Lung microvascular endothelial cell (primary cell): ENCODE data around the gene PRRT1B. TPM values are rescaled to one million over a fixed set of nuclear protein-coding genes. Genes with fewer than 3 reads are reported as not detected.

Source experiments
- DNase-seq, 2 donors: peaks; one replicate each; pipeline versions ENCODE4 v3.0.0 to v3.0.0-alpha.2; 2010; ENCODE audit warnings: low read depth in 2 of 2
- total RNA-seq: library from RNA; depleted of rRNA; stranded (reverse); fragments of >200 nt; gene quantifications from 2 replicates; pipeline ENCODE4 v1.2.1, GENCODE V29; 2014

The PRRT1B gene
- total RNA-seq, 1 donor from 2014 or later = not detected

DNA sequence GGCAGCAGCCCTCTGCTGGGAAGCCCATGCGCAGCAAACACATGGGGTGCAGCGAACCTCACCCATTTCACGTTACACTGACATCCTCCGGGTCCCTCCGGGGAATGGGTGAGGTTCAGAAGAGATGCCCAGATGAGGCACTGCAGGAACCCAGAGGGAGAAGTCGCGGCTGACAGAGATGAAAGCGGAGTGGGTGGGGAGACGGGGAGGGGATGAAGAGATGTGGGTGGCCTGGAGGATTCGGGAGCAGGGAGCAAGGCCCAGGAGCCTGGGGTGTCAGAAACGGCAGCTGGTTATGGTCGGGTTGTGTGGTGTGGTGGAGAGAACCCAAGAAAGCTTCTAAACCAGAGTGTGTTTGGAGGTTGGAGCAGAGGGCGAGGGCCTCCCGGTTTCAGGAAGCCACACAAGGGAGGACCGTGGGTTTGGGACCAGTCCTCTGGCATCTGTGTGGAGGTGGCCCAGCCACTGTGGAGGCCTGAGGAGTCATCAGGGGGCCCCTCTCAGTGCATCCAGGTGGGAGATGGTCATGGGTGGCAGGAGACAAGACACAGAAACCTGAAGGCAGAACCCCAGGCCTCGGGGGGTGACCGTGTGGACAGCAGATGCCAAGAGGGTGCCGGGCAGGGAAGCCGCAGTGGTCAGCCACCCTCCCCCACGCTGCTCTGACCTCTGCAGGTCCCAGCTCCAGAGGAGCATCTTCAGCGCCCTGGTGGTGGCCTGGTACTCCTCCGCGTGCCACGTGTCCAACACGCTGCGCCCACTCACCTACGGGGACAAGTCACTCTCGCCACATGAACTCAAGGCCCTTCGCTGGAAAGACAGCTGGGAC is 22.9 kb upstream of the PRRT1B start:
- DNase-seq = no peak

- no peak for DNase-seq
These were observed 22.3 kb upstream of the PRRT1B start for GRCh38 chr9:131523086-131523388.

- no peak for DNase-seq
These were observed 21.6 kb upstream of the PRRT1B start for GRCh38 chr9:131523451-131524435.

DNA sequence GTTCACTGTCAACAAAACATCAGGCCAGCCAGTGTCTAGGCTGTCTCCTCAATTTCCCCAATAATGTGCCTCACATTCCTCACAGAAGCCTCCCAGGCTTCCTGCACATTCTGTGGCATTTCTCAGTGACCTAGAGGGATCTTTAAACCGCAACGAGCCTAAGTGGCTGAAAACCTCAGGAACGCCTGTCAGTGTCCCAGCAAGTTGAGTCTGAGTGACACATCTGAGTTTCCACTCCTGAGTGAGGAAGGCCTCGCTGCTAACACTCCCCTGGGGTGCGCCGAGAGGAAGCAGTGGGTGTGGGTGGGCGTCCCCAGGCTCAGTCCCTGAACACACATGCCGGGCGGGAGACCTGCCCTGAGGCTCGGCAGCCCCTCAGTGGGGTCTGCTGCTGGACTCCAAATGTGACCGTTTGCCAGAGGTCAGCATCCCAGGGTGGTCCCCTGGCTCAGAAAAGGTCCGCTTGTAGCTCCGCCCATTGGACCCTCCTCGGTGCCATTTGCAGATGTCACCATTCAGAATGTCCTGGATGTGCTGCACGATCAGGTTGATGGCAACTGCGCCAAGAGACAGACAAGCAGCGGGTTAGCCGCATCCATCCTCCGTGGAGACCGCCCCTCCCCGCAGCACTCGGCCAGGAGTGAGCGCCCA is 20.5 kb upstream of the PRRT1B start:
- DNase-seq = no peak

DNA sequence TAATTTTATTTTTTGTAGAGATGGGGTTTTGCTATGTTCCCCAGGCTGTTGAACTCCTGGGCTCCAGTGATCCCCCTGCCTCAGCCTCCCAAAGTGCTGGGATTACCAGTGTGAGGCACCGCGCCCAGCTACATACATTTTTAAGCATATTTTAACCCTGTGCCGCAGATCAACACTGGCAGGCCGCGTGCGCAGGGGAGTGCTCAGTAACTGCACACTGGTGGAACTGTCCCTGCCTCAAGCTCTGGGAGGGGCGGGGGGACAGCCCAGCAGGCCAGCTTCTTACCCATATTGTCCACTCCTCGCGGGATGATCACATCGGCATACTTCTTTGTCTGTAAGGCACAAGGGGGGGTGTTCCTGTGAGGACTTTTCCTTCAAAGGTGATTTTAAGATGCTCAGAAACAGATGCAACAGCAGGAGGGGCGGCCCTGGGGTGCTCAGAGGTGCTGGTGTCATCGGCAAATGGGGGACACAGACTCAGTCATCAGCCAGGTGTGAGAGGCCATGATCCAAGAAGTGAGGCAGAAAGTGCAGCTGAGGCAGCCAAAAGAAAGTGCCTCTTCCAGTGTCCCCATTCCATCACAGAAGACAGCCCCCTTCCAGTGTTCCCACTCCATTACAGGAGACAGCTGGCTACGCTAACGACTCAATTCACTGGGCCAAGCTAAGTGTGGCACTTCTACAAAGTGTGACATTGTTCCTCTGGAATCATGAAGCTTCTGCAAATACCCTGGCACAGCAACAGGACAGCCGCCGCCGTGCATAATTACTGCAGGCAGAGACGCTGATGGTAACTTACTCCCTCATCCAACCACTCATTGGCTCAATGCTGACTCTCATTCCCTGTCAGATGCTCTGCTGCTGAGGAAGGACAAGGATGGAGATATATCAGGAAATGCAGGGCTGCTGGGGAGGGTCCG is 19.4 kb upstream of the PRRT1B start:
- no peak for DNase-seq

GRCh38 chr9:131528186-131528585 is 17.1 kb upstream of the PRRT1B start:
- no peak for DNase-seq

GRCh38 chr9:131528886-131529505 is 16.3 kb upstream of the PRRT1B start:
- DNase-seq = no peak

DNA sequence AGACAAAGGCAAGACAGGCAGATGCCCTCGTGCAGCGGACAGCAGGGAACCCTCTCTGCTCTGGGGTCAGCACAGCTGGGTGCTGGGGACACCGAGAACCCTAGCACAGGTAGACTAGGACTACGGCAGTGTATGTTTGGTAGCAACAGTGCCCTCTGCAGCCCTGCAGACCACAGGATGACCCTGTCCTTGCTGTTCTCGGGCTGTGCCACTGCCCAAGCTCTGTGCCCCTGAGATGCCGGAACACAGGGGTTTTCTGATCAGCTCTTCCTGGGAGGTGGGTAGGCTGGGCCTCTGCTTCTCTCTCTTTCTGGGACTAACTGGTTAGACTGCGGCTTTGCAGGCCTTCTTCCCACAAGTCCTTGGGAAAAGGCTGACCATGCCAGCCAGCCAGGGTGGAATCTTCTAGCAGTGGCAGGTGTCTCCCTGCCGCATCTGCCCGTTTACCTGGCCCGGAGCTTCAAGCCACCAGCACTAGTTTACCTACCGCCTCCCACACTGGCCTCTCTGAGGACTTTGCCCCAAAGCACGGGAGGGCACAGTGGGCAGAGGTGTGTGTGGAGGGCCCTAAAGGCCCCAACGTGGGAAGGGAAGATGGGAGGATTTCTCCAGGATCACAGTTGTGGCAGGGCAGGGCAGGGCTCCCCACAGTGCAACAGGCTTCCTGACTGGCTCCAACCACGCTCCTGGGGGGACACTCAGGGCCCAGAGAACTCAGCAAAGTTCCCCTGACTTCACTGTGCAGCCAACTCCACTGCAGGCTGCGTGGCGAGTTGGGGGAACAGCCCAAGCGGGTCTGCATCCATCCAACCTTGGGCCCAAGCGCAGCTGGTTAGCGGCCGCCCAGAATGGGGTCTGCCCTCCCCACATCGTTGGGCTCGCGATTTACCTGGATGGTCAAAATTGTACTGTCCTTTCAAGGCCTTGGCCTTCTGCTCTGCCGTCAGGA is 15.5 kb upstream of the PRRT1B start:
- no peak for DNase-seq

- DNase-seq = peak; percentile 34 to 56
These were observed 14.8 kb upstream of the PRRT1B start for GRCh38 chr9:131530546-131530919.

DNA sequence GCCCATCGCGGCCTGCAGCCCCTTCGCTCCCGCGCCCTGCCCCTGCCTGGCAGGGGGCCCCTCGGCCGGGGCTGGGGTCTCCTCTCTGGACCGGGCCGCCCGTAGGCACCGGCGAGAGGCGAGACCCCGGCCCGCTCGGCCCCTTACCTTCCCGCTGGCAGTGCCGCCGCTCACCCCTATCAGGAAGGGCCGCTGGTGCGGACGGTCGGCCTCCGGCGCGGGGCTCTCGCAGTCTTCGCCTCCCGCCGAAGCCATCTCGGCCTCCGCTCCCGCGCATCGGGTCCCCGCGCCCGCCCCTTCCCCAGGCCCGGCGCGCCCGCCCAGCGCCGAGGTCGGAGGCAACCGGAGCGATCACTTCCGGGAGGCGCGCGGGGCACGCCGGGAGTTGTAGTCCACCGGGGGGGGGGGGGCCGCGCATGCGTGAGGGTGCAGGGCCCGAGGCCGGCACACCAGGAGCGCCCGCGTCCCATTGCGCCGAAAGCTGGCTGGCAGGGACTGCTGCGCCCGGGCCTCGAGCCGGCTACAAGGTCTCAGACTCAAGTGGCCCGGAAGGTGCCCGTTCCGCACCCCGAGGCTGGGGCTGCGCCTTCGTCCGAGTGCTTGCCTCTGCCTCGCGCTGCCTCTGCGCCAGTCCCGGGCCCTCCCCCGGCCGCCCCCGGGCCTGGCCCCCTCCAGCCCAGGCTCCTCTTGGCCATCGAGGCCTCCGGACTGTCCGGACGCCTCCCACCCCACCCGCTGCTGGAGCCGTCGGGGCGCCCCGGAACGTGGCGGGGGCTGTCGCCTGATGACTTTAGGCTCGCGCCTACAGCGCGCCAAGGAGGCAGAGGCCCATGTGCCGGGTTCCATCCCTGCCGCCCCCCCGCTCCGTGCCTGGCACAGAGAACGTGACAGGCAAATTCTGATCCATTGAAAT is 14.1 kb upstream of the PRRT1B start, which contains the start of gene UCK1:
TSS of gene UCK1 (minus strand) at position 344 of the 913 bp plus-strand sequence. CDS start at position 255, 89 bp downstream.
- peak; percentile 82 to 89 for DNase-seq

- no peak for DNase-seq
These were observed 10.5 kb upstream of the PRRT1B start for GRCh38 chr9:131534721-131535237.

DNA sequence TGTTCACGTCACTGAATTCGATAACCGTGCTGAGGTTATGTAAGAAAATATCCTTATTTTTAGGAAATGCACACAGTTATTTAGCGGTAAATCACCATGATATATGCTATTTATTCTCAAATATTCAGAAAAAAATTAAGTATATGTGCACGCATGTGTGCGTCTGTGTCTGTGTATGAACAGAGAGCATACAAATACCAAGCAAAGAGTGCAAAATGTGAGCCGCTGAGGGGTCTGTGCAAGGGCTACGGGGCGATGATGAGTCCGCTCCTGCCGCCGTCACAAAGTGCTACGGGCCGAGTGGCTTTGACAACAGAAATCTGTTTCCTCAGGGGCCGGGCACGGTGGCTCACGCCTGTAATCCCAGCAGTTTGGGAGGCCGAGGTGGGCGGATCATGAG is 7.4 kb upstream of the PRRT1B start:
- DNase-seq = no peak

GRCh38 chr9:131539223-131539923 is 6.0 kb upstream of the PRRT1B start:
- no peak for DNase-seq

GRCh38 chr9:131543141-131543540 is 2.2 kb upstream of the PRRT1B start:
- DNase-seq = no peak

GRCh38 chr9:131545786-131546335 is 538 bp downstream of the PRRT1B start:
- no peak for DNase-seq

GRCh38 chr9:131546336-131547084 is 1.2 kb downstream of the PRRT1B start:
- DNase-seq = peak in 1 of 2 donors; percentile 29
